ENCODE results near the gene CTSK.

CTSK gene

DNA sequence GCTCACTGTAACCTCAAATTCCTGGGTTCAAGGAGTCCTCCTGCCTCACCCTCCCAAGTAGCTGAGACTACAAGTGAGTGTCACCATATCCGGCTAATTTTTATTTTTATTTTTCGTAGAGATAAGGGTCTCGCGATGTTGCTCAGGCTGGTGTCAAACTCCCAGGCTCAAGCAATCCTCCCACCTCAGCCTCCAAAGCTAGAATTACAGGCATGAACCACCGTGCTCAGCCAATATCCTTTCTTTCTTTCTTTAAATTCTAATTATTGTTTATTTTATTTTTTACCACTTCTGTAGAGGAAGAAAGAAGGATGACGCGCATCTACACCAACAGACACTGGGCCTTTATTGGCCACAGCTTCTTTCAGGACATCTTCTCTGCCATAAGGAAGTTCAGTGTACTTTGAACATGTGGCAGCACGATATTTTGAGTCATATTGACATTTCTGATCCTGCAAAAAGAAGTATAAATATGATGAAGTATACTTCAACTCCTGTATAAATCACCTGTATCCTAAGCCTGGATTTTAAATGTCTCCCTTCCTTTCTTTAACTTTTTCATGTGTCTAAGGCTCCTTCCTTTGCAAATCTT lies 58.2 kb downstream of the CTSK start:
- peaks cover 87% of the 10 kb centered on the region for H3K36me3 ChIP-seq (replicated peaks; ENCODE audit: low read depth, low read length)
- peaks cover 23% of the 10 kb centered on the region; the same call in 1 of the 2 replicates for H4K20me1 ChIP-seq (ENCODE audit: insufficient read depth, low read length)
- no peak overlapping the region for H3K9ac ChIP-seq (ENCODE audit: low read length)
- H3K4me3 ChIP-seq (ENCODE audit: low read length) = no peak overlapping the region
- no peak overlapping the region for H3K27ac ChIP-seq (ENCODE audit: low read length)
- no peak overlapping the region for H3K4me2 ChIP-seq (ENCODE audit: low read length)
- H3K27me3 ChIP-seq (ENCODE audit: low read depth, low read length) = no peaks in the 10 kb centered on the region
- H3K4me1 ChIP-seq (ENCODE audit: low read length) = peaks cover 4% of the 10 kb centered on the region; the same call in 1 of the 2 replicates
- no peaks in the 10 kb centered on the region; the same call in 1 of the 2 replicates for H3K79me2 ChIP-seq (ENCODE audit: low read length)
- no peak for TF ChIP-seq EZH2phosphoT487 (IDR thresholded peaks at IDR 0.05; ENCODE audit: low read depth)
- TF ChIP-seq, protein P1, sequence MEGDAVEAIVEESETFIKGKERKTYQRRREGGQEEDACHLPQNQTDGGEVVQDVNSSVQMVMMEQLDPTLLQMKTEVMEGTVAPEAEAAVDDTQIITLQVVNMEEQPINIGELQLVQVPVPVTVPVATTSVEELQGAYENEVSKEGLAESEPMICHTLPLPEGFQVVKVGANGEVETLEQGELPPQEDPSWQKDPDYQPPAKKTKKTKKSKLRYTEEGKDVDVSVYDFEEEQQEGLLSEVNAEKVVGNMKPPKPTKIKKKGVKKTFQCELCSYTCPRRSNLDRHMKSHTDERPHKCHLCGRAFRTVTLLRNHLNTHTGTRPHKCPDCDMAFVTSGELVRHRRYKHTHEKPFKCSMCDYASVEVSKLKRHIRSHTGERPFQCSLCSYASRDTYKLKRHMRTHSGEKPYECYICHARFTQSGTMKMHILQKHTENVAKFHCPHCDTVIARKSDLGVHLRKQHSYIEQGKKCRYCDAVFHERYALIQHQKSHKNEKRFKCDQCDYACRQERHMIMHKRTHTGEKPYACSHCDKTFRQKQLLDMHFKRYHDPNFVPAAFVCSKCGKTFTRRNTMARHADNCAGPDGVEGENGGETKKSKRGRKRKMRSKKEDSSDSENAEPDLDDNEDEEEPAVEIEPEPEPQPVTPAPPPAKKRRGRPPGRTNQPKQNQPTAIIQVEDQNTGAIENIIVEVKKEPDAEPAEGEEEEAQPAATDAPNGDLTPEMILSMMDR (IDR thresholded peaks at IDR 0.05; ENCODE audit: low read depth, low read length) = no peak
- no peak overlapping the region for H2AFZ ChIP-seq (ENCODE audit: low read depth, low read length)
- no peaks in the 10 kb centered on the region for H3K9me3 ChIP-seq (ENCODE audit: insufficient read depth, low read length)

- TF ChIP-seq, protein P1 (IDR thresholded peaks at IDR 0.05; ENCODE audit: low read depth, low read length) = no peak
- TF ChIP-seq EZH2phosphoT487 (IDR thresholded peaks at IDR 0.05; ENCODE audit: low read depth) = no peak
- Histone ChIP-seq H3K9ac (ENCODE audit: low read length) (no peak overlapping the region), H2AFZ (ENCODE audit: low read depth, low read length) (no peak overlapping the region), H3K4me3 (ENCODE audit: low read length) (no peak overlapping the region), H3K27ac (ENCODE audit: low read length) (no peak overlapping the region), H3K36me3 (replicated peaks; ENCODE audit: low read depth, low read length) (peaks cover 85% of the 10 kb centered on the region), H3K79me2 (ENCODE audit: low read length) (no peaks in the 10 kb centered on the region), H4K20me1 (ENCODE audit: insufficient read depth, low read length) (peaks cover 24% of the 10 kb centered on the region; the same call in 1 of the 2 replicates), H3K27me3 (ENCODE audit: low read depth, low read length) (no peaks in the 10 kb centered on the region), H3K9me3 (ENCODE audit: insufficient read depth, low read length) (no peaks in the 10 kb centered on the region), H3K4me1 (ENCODE audit: low read length) (peaks cover 4% of the 10 kb centered on the region; the same call in 1 of the 2 replicates), H3K4me2 (ENCODE audit: low read length) (no peak overlapping the region)
Measured at GRCh38 chr1:150748878-150749719, 59.0 kb downstream of the CTSK start.
